Dermis lymphatic vessel endothelial cell (primary cell): ENCODE measurements around the gene GCLC. TPM values are rescaled to one million over a fixed set of nuclear protein-coding genes. Genes with fewer than 3 reads are reported as not detected.

Source experiments
- total RNA-seq: library from RNA; depleted of rRNA; stranded (reverse); fragments of >200 nt; gene quantifications from 2 replicates; pipeline ENCODE4 v1.2.1, GENCODE V29; 2014

GCLC gene
- total RNA-seq, result 33.9 and 36.6 TPM in 2 replicates

DNA sequence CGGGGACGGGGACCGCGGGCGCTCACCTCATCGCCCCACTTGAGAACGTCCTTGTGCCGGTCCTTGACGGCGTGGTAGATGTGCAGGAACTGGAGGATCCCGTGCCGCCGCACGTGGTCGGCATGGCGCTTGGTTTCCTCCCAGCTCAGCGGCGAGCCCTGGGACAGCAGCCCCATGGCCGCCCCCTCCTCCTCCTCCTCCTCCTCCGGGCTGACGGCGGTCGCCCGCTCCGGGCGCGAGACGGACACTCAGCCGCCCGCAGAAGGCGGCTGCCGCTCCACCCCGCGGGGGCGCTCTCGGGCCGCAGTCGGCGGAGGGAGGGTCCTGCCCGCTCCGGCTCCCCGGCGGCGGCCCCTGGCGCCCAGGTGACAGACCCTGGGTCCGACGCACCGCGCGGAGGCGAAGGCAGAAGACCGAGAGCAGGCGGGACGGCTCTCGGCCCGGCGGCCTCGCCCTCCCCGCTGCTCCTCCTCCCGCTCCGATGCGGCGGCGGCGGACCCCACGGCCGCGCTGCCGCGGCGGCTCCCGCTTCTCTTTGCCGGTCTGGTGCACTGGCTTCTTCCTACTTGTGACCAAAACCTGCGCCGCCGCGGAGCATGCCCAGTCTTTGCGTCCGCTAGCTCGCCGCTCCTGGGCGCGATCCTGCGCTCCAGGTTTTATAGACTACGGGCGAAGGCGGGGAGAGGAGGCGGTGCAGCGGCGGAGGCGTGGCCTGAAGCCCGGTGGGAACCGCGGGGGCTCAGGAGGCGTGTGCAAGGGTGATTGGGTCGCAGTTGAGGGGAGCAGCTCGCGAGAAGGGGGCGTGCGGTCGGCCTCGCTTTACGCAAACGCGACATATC is at the start of gene GCLC:
TSS of gene GCLC (minus strand) at position 632 of the 839 bp plus-strand sequence. CDS start at position 176, 456 bp downstream.

Other genes with a start within 250 kb of the GCLC start
- gene ELOVL5, start 196.2 kb downstream of the GCLC start, total RNA-seq, result 74.1 and 81.2 TPM in 2 replicates
- 0.17 and 0.33 TPM in 2 replicates for gene KLHL31, start 120.7 kb upstream of the GCLC start, total RNA-seq
- 80.4 and 116 TPM in 2 replicates for gene LRRC1, start 249.9 kb upstream of the GCLC start, total RNA-seq